Placental pericyte (primary cell): Measurements from ENCODE around the gene ACO1. TPM values are rescaled to one million over a fixed set of nuclear protein-coding genes. Genes with fewer than 3 reads are reported as not detected.

Source experiments
- total RNA-seq: library from RNA; depleted of rRNA; stranded (reverse); fragments of >200 nt; gene quantifications from 2 replicates; pipeline ENCODE4 v1.2.3, GENCODE V29; 2012

ACO1 gene
- total RNA-seq: 168 and 215 TPM in 2 replicates

GRCh38 chr9:32384364-32385151 lies at the start of gene ACO1:
TSS of gene ACO1 (plus strand) at chr9:32384643. CDS start at chr9:32405507, 20,864 bp downstream.

Other genes with a start within 250 kb of the ACO1 start
- 7.4 and 23.3 TPM in 2 replicates for gene RIGI, start 141.6 kb downstream of the ACO1 start, total RNA-seq
- 1.3 and 2.0 TPM in 2 replicates for gene SMIM27, start 167.7 kb downstream of the ACO1 start, total RNA-seq
- gene TOPORS, start 167.9 kb downstream of the ACO1 start, total RNA-seq: 21.2 and 31.8 TPM in 2 replicates
- 12.9 and 38.5 TPM in 2 replicates for gene NDUFB6, start 188.5 kb downstream of the ACO1 start, total RNA-seq